Keratinocyte (primary cell): Measurements from ENCODE around the gene CENPV. TPM values are rescaled to one million over a fixed set of nuclear protein-coding genes. Genes with fewer than 3 reads are reported as not detected.

ENCODE experiments used
- DNase-seq: peaks from one replicate; pipeline ENCODE4 v3.0.0-alpha.2; 2011; ENCODE audit warnings: low read depth, missing footprints, low spot score
- FAIRE-seq: peaks from 2 replicates; lab custom pipeline; 2011; peaks lifted over from hg19 to GRCh38; lab: Jason Lieb, UNC
- H2AFZ ChIP-seq: 2 replicates; pipeline ENCODE4 v1.6.0; 2012; ENCODE audit warnings: low read length, control low read depth, inconsistent platforms; ENCODE audit not compliant: control insufficient read depth
- H3K27ac ChIP-seq: 2 replicates; pipeline ENCODE4 v1.5.1; 2011; ENCODE audit warnings: low read length; ENCODE audit not compliant: control insufficient read depth, insufficient read depth
- H3K27me3 ChIP-seq: 3 replicates; pipeline ENCODE4 v1.6.0; 2011; ENCODE audit warnings: low read length; ENCODE audit not compliant: control insufficient read depth, insufficient read depth; ENCODE audit errors: extremely low read depth
- H3K36me3 ChIP-seq, 2 experiments: 2 replicates in 1 of 2; 3 replicates in 1 of 2; pipeline ENCODE4 v1.5.1; 2011; ENCODE audit warnings: low read length in 2 of 2, mild to moderate bottlenecking in 1 of 2; ENCODE audit not compliant: control insufficient read depth in 2 of 2, insufficient read depth in 2 of 2; ENCODE audit errors: extremely low read depth in 1 of 2
- H3K4me1 ChIP-seq: 3 replicates; pipeline ENCODE4 v1.5.1; 2011; ENCODE audit warnings: low read length; ENCODE audit not compliant: control insufficient read depth, insufficient read depth; ENCODE audit errors: extremely low read depth
- H3K4me2 ChIP-seq: 3 replicates; pipeline ENCODE4 v1.6.0; 2011; ENCODE audit warnings: low read depth, low read length; ENCODE audit not compliant: control insufficient read depth, insufficient read depth; ENCODE audit errors: extremely low read depth
- H3K4me3 ChIP-seq, 3 experiments: fragments of 200-600 bp in 1 of 3; sonication (generic) in 1 of 3; 2 replicates in 2 of 3; 3 replicates in 1 of 3; pipeline ENCODE4 v1.5.1; 2011 to 2016; ENCODE audit warnings: low read length in 3 of 3, mild to moderate bottlenecking in 3 of 3, control low read depth in 2 of 3, inconsistent platforms in 1 of 3, low read depth in 1 of 3, mixed read lengths in 1 of 3, mixed run types in 1 of 3, moderate library complexity in 1 of 3; ENCODE audit not compliant: control insufficient read depth in 2 of 3, insufficient read depth in 2 of 3; ENCODE audit errors: extremely low read depth in 1 of 3
- H3K79me2 ChIP-seq: 2 replicates; pipeline ENCODE4 v1.6.0; 2012; ENCODE audit warnings: low read length; ENCODE audit not compliant: control insufficient read depth, insufficient read depth
- H3K9ac ChIP-seq: 3 replicates; pipeline ENCODE4 v1.6.0; 2011; ENCODE audit warnings: low read length; ENCODE audit not compliant: control insufficient read depth, insufficient read depth; ENCODE audit errors: extremely low read depth
- H3K9me1 ChIP-seq: 3 replicates; pipeline ENCODE4 v1.6.0; 2011; ENCODE audit warnings: low read length; ENCODE audit not compliant: control insufficient read depth, insufficient read depth; ENCODE audit errors: extremely low read depth
- H3K9me3 ChIP-seq: 2 replicates; pipeline ENCODE4 v1.5.1; 2012; ENCODE audit warnings: low read depth, low read length; ENCODE audit not compliant: control insufficient read depth
- H4K20me1 ChIP-seq: 3 replicates; pipeline ENCODE4 v1.6.0; 2011; ENCODE audit warnings: low read length; ENCODE audit not compliant: control insufficient read depth, insufficient read depth; ENCODE audit errors: extremely low read depth
- CTCF ChIP-seq, 3 experiments: IDR thresholded peaks in 1 of 3; conservative IDR thresholded peaks in 1 of 3; optimal IDR thresholded peaks in 1 of 3; 2 replicates in 2 of 3; 3 replicates in 1 of 3; pipeline versions ENCODE3 to v1.5.1; 2011; ENCODE audit warnings: low read length in 3 of 3, mild to moderate bottlenecking in 3 of 3, moderate library complexity in 2 of 3, control low read depth in 1 of 3, inconsistent platforms in 1 of 3; ENCODE audit not compliant: insufficient read depth in 2 of 3; ENCODE audit errors: extremely low read depth in 1 of 3
- EZH2 ChIP-seq: IDR thresholded peaks from one replicate; pipeline ENCODE4 v1.6.1; 2012; ENCODE audit warnings: inconsistent platforms, mild to moderate bottlenecking, low read length, moderate library complexity
- dilution Hi-C: fragments of 300-500 bp; cut with MboI; formaldehyde crosslinking; loops from one replicate; pipeline ENCODE4 v1.7.0; 2020; ENCODE audit warnings: low sequenced_read_pairs; ENCODE audit not compliant: extremely low pct_ligation_motif_present
- polyA plus RNA-seq, 5 experiments: library from polyadenylated mRNA; depleted of rRNA in 3 of 5; stranded (reverse) in 3 of 5; stranded (forward) in 1 of 5; unstranded in 1 of 5; fragments of >200 nt; gene quantifications; 1 replicate in 1 of 5; 2 replicates in 3 of 5; 3 replicates in 1 of 5; pipeline versions ENCODE4 v1.2.1 to v1.2.3, GENCODE V29; 2011 to 2012; ENCODE audit warnings: missing spikeins in 2 of 5, low read depth in 1 of 5, low replicate concordance in 1 of 5

CENPV gene
- polyA plus RNA-seq, 1 donor (not counting 4 experiments of a cell fraction or from before 2014, with no cell fraction given) = 1.5 TPM

- Histone ChIP-seq H3K9ac (no peak overlapping the region), H2AFZ (no peak overlapping the region), H3K79me2 (no peaks in the 10 kb centered on the region), H3K36me3 (no peaks in the 10 kb centered on the region), H3K9me1 (no peaks in the 10 kb centered on the region), H4K20me1 (no peaks in the 10 kb centered on the region), H3K27me3 (no peaks in the 10 kb centered on the region), H3K4me2 (no peak overlapping the region), H3K9me3 (no peaks in the 10 kb centered on the region), H3K27ac (no peak overlapping the region), H3K4me3 (no peak overlapping the region), H3K4me1 (peaks cover 15% of the 10 kb centered on the region)
- DNase-seq (no peak), FAIRE-seq (no peak)
- dilution Hi-C loops = no loop called here
- TF ChIP-seq CTCF (optimal IDR thresholded peaks at IDR 0.05 in 1 of 3, IDR thresholded peaks at IDR 0.05 in 1 of 3, conservative IDR thresholded peaks at IDR 0.05 in 1 of 3; ENCODE audit: extremely low read depth in 1 of 3, insufficient read depth in 2 of 3, low read length in 3 of 3) (no peak), EZH2 (no peak)
Observed at GRCh38 chr17:16374146-16374938, 21.1 kb upstream of the CENPV start.

- no peak for FAIRE-seq
- dilution Hi-C loops = no loop called here
Observed at GRCh38 chr17:16371742-16372141, 18.5 kb upstream of the CENPV start.

More at GRCh38 chr17:16371742-16372141, 18.5 kb upstream of the CENPV start:
- H3K4me2 ChIP-seq = no peak overlapping the region
- H3K4me3 ChIP-seq = no peak overlapping the region
- H3K9ac ChIP-seq = no peak overlapping the region
- no peaks in the 10 kb centered on the region for H3K36me3 ChIP-seq
- no peaks in the 10 kb centered on the region for H3K79me2 ChIP-seq
- H3K9me1 ChIP-seq = no peaks in the 10 kb centered on the region
- H3K27ac ChIP-seq = no peak overlapping the region
- H4K20me1 ChIP-seq = no peaks in the 10 kb centered on the region
- H3K4me1 ChIP-seq = peaks cover 3% of the 10 kb centered on the region
- no peak for TF ChIP-seq CTCF (optimal IDR thresholded peaks at IDR 0.05 in 1 of 3, IDR thresholded peaks at IDR 0.05 in 1 of 3, conservative IDR thresholded peaks at IDR 0.05 in 1 of 3; ENCODE audit: extremely low read depth in 1 of 3, insufficient read depth in 2 of 3, low read length in 3 of 3)
- no peak for TF ChIP-seq EZH2
- no peaks in the 10 kb centered on the region for H3K27me3 ChIP-seq
- H3K9me3 ChIP-seq = no peaks in the 10 kb centered on the region
- no peak for DNase-seq
- H2AFZ ChIP-seq = no peak overlapping the region
